Measurements from ENCODE around the gene ATP5F1B. TPM values are rescaled to one million over a fixed set of nuclear protein-coding genes. Genes with fewer than 3 reads are reported as not detected.

ATP5F1B gene
- total RNA-seq, 4 donors from 2014 or later = 293 to 326 (median 296) TPM

DNA sequence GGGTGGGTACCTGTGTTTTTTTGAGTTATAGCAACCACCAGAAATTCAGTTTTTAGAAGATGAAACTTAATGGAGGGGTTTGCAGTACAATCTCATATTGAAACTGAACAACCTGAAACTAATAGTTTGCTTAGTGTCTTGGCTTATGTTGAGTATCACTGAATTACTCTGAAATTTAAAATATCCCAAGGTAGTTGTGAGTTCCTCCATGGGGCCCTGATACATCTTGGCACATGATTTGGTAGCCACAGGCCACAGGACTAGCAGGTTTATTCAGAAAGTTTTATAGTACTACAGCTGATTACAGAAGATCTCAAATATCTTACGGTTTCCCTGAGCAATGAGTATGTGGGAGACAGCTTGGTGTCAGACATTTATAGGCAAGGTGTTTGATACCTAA lies 31.9 kb upstream of the ATP5F1B start:
- TF ChIP-seq POLR2A (IDR thresholded peaks at IDR 0.05) (no peak), CTCF (IDR thresholded peaks at IDR 0.05) (no peak), EP300 (IDR thresholded peaks at IDR 0.05) (no peak)
- H3K27me3 ChIP-seq = no peaks in the 10 kb centered on the region
- no peak overlapping the region for H3K27ac ChIP-seq
- no peaks in the 10 kb centered on the region for H3K9me3 ChIP-seq
- 69 to 89% methylated on average over 1 of the region's 1 CpG for WGBS, 2 donors
- DNase-seq (ENCODE audit: low spot score in 2 of 2) = no peak
- H3K36me3 ChIP-seq = peaks cover 0 to 15% (median 0%) of the 10 kb centered on the region in 3 donors
- no peak overlapping the region for H3K4me3 ChIP-seq
- peaks cover 0 to 72% (median 18%) of the 10 kb centered on the region in 4 donors for H3K4me1 ChIP-seq

GRCh38 chr12:56676851-56677580 lies 31.2 kb upstream of the ATP5F1B start:
- TF ChIP-seq CTCF (IDR thresholded peaks at IDR 0.05) (no peak), POLR2A (IDR thresholded peaks at IDR 0.05) (no peak), EP300 (IDR thresholded peaks at IDR 0.05) (no peak)
- DNase-seq (ENCODE audit: low spot score in 2 of 2) = no peak
- H3K27me3 ChIP-seq = no peaks in the 10 kb centered on the region
- H3K36me3 ChIP-seq = peaks cover 0 to 20% (median 0%) of the 10 kb centered on the region in 3 donors
- H3K4me3 ChIP-seq = no peak overlapping the region
- H3K27ac ChIP-seq = no peak overlapping the region
- H3K9me3 ChIP-seq = no peaks in the 10 kb centered on the region
- WGBS, 2 donors = 75 to 82% methylated on average over 11 of the region's 11 CpGs
- peaks cover 0 to 72% (median 17%) of the 10 kb centered on the region in 4 donors for H3K4me1 ChIP-seq

DNA sequence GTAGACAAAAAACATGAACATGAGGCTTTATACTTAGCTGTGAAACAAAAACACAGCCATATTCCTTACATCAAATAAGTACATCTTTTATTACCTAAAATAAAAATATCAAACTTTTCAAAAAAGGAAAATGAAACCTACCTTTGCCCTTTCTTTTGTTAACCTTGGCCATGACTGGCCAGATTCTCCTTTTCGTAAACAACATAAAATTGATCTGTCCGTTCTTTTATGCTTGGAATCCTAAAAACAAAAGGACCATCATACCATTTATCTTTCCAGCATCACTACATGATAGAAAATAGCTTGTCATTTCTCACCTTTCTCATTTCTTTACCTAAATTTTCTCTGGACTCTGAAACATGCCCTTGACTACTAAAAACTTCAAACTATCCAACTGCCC lies 25.8 kb upstream of the ATP5F1B start:
- no peaks in the 10 kb centered on the region for H3K9me3 ChIP-seq
- peaks cover 10 to 60% (median 24%) of the 10 kb centered on the region in 3 donors for H3K36me3 ChIP-seq
- H3K4me3 ChIP-seq = no peak overlapping the region
- H3K27me3 ChIP-seq = no peaks in the 10 kb centered on the region
- no peak for DNase-seq (ENCODE audit: low spot score in 2 of 2)
- TF ChIP-seq POLR2A (IDR thresholded peaks at IDR 0.05) = no peak
- no peak for TF ChIP-seq EP300 (IDR thresholded peaks at IDR 0.05)
- no peak for TF ChIP-seq CTCF (IDR thresholded peaks at IDR 0.05)
- H3K4me1 ChIP-seq = peaks cover 0 to 37% (median 4%) of the 10 kb centered on the region in 4 donors
- WGBS, 2 donors = 74 to 79% methylated on average over 2 of the region's 2 CpGs
- no peak overlapping the region for H3K27ac ChIP-seq

DNA sequence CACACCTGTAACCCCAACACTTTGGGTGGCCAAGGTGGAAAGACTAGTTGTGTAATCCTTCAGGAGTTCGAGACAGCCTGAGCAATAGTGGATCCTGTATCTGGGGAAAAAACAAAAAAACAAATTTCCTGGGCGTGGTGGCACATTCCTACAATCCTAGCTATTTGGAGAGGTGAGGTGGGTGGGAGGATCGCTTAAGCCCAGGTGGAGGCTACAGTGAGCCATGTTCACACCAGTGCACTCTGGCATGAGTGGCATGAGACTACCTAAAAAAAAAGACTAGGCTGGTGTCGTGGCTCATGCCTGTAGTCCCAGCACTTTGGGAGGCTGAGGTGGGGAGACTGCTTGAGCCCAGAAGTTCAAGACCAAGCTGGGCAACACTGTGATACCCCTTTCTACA lies 25.1 kb upstream of the ATP5F1B start:
- WGBS, 2 donors = 87 to 95% methylated on average over 4 of the region's 4 CpGs
- no peaks in the 10 kb centered on the region for H3K27me3 ChIP-seq
- H3K27ac ChIP-seq = no peak overlapping the region
- no peak for DNase-seq (ENCODE audit: low spot score in 2 of 2)
- H3K36me3 ChIP-seq = peaks cover 10 to 68% (median 24%) of the 10 kb centered on the region in 3 donors
- TF ChIP-seq CTCF (IDR thresholded peaks at IDR 0.05) (no peak), POLR2A (IDR thresholded peaks at IDR 0.05) (no peak), EP300 (IDR thresholded peaks at IDR 0.05) (no peak)
- H3K9me3 ChIP-seq = no peaks in the 10 kb centered on the region
- no peak overlapping the region for H3K4me3 ChIP-seq
- peaks cover 0 to 32% (median 4%) of the 10 kb centered on the region in 4 donors for H3K4me1 ChIP-seq

- WGBS, 2 donors = 88 to 95% methylated on average over 2 of the region's 2 CpGs
- TF ChIP-seq CTCF (IDR thresholded peaks at IDR 0.05) = no peak
- no peak for TF ChIP-seq EP300 (IDR thresholded peaks at IDR 0.05)
- no peak for TF ChIP-seq POLR2A (IDR thresholded peaks at IDR 0.05)
- H3K9me3 ChIP-seq = no peaks in the 10 kb centered on the region
- H3K36me3 ChIP-seq = peaks cover 10 to 90% (median 24%) of the 10 kb centered on the region in 3 donors
- no peak overlapping the region for H3K27ac ChIP-seq
- no peaks in the 10 kb centered on the region for H3K27me3 ChIP-seq
- peaks cover 0 to 22% (median 4%) of the 10 kb centered on the region in 4 donors for H3K4me1 ChIP-seq
- DNase-seq (ENCODE audit: low spot score in 2 of 2) = no peak
- H3K4me3 ChIP-seq = no peak overlapping the region
Observed at GRCh38 chr12:56668197-56668457, 22.3 kb upstream of the ATP5F1B start.

Measured in tibial nerve (tissue), 4 donors.